KBM-7 (cell line): ENCODE data around the gene WFDC1.

Source experiments
- DNase-seq: peaks from one replicate; pipeline ENCODE4 v3.0.0-alpha.2; 2015
- in situ Hi-C: fragments of 300-500 bp; cut with MboI; formaldehyde crosslinking; loops from 2 replicates; pipeline ENCODE4 v1.14.3; 2020; ENCODE audit warnings: low sequenced_read_pairs, low pct_unique_long_range_greater_than_20kb, mixed read lengths

WFDC1 gene

GRCh38 chr16:84294531-84295142 is at the start of gene WFDC1:
TSS of gene WFDC1 (plus strand) at chr16:84294878. CDS start at chr16:84294972, 94 bp downstream.
- DNase-seq: peak; percentile 60
- in situ Hi-C loops: no loop called here

- DNase-seq: no peak
- in situ Hi-C loops: no loop called here
Measured at GRCh38 chr16:84245956-84246678, 48.6 kb upstream of the WFDC1 start.

- DNase-seq: peak; percentile 16
- in situ Hi-C loops: no loop called here
Measured at GRCh38 chr16:84246679-84247077, 48.0 kb upstream of the WFDC1 start.

- no peak for DNase-seq
- in situ Hi-C loops: no loop called here
Measured at GRCh38 chr16:84247331-84247730, 47.3 kb upstream of the WFDC1 start.

- DNase-seq: no peak
- in situ Hi-C loops: no loop called here
Measured at GRCh38 chr16:84247844-84248243, 46.8 kb upstream of the WFDC1 start.

- DNase-seq: no peak
- in situ Hi-C loops: no loop called here
Measured at GRCh38 chr16:84252184-84252583, 42.5 kb upstream of the WFDC1 start.

- no peak for DNase-seq
- in situ Hi-C loops: no loop called here
Measured at GRCh38 chr16:84253173-84253572, 41.5 kb upstream of the WFDC1 start.

- no peak for DNase-seq
- in situ Hi-C loops: no loop called here
Measured at GRCh38 chr16:84254062-84254461, 40.6 kb upstream of the WFDC1 start.

GRCh38 chr16:84255050-84255810 is 39.4 kb upstream of the WFDC1 start:
- in situ Hi-C loops: no loop called here
- no peak for DNase-seq

GRCh38 chr16:84258266-84258665 is 36.4 kb upstream of the WFDC1 start:
- DNase-seq: no peak
- in situ Hi-C loops: no loop called here

GRCh38 chr16:84259691-84260090 is 35.0 kb upstream of the WFDC1 start:
- no peak for DNase-seq
- in situ Hi-C loops: no loop called here

GRCh38 chr16:84260766-84261554 is 33.7 kb upstream of the WFDC1 start:
- in situ Hi-C loops: no loop called here
- DNase-seq: no peak

- no peak for DNase-seq
Measured at GRCh38 chr16:84262031-84262430, 32.6 kb upstream of the WFDC1 start.

GRCh38 chr16:84262939-84263338 is 31.7 kb upstream of the WFDC1 start:
- DNase-seq: no peak
- in situ Hi-C loops: no loop called here

More at GRCh38 chr16:84262031-84262430, 32.6 kb upstream of the WFDC1 start:
- in situ Hi-C loops: no loop called here

GRCh38 chr16:84266451-84266850 is 28.2 kb upstream of the WFDC1 start:
- in situ Hi-C loops: no loop called here
- peak; percentile 51 for DNase-seq

- in situ Hi-C loops: no loop called here
- no peak for DNase-seq
Measured at GRCh38 chr16:84267380-84267779, 27.3 kb upstream of the WFDC1 start.

GRCh38 chr16:84268291-84269040 is 26.2 kb upstream of the WFDC1 start:
- DNase-seq: no peak
- in situ Hi-C loops: no loop called here

GRCh38 chr16:84270071-84270470 is 24.6 kb upstream of the WFDC1 start:
- no peak for DNase-seq
- in situ Hi-C loops: no loop called here

GRCh38 chr16:84270531-84270930 is 24.1 kb upstream of the WFDC1 start:
- no peak for DNase-seq
- in situ Hi-C loops: no loop called here
